Epidermal melanocyte (primary cell): Measurements from ENCODE around the gene TTC39C.

Source experiments
- DNase-seq: peaks from one replicate; pipeline ENCODE4 v3.0.0; 2011; ENCODE audit warnings: low spot score; ENCODE audit not compliant: insufficient read length

TTC39C gene

DNA sequence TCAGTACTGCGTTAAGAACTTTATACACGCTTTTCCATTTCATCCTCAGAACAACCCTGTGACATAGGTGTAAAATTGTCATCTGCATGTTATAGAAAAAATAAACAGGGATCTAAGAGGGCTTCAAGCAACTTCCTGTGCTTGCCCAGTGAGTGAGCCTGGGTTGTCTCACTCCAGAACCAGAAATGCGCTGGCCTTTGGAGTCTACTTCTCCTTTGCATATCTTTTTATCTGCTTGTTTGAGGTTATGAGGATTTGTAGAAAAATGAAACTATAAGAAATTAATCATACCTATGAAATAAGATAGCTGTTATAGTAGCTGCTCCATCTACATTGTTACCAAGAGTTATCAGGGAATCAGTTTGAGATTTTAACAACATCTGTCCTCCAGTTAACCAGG is 69.0 kb downstream of the TTC39C start:
- no peak for DNase-seq

DNA sequence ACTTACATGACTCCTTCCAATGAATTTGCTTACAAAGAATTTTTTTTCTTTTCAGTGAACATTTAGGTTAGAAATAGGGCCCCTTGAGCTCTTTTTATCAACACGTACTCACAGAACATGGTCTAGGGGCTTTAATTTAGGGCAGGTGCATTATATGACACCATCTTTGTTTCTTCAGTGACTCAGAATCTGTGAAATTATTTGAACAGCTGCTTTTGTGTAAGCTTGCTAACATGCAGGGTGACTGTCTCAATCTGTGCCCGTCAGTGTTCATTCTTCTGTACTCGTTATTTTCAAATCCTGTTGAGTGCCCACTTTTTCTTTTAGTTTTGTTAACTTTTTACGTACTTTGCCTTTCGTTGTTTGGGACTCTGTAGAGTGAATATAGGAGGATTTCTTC is 71.5 kb downstream of the TTC39C start:
- no peak for DNase-seq

- DNase-seq = no peak
These were observed 74.5 kb downstream of the TTC39C start for GRCh38 chr18:24089076-24089475.

DNA sequence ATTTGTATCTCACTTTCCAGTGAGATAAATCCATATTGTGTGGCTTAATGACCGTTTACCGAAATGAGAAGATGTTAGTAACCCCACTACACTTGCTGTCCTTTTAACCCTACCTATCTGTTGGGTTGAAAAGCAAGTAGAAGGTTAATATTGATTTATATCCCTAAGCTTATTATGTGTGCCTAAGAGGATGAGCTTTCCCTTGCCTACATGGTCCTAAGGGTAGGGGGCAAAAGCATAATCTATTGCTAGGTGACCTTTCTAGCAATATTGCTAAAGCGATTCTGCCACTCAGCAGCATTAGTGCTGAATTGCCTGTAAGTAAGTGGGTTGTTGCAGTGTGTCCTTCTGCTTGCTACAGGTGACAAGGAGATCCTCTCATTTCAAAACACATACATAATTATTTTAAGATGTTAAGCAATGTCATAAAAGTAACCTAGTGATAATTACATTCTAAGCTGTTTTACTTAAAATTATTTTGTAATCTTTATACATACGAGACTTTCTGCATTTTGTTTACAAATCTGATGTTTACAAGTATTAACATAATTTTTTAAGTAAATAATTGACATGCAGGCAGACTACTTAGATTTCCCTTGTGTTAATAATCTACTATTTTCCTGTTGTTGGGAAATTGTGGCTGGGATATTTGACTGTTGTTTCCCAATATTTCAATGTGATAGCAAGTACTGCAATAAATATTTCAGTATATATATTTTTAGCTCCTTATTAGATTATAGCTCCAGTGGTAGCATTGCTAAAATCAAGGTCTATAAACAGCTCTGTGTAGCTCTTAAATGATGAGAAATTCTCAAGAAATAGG is 75.2 kb downstream of the TTC39C start:
- DNase-seq = no peak

DNA sequence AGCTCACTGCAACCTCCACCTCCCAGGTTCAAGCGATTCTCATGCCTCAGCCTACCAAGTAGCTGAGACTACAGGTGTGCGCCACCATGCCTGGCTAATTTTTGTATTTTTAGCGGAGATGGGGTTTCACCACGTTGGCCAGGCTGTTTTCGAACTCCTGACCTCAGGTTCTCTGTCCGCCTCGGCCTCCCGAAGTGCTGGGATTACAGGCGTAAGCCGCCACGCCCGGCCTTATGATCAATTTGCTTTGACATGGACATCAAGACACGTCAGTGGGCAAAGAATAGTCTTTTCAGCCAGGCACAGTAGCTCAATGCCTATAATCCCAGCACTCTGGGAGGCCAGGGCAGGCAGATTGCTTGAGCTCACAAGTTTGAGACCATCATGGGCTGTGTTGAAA is 76.3 kb downstream of the TTC39C start:
- no peak for DNase-seq

DNA sequence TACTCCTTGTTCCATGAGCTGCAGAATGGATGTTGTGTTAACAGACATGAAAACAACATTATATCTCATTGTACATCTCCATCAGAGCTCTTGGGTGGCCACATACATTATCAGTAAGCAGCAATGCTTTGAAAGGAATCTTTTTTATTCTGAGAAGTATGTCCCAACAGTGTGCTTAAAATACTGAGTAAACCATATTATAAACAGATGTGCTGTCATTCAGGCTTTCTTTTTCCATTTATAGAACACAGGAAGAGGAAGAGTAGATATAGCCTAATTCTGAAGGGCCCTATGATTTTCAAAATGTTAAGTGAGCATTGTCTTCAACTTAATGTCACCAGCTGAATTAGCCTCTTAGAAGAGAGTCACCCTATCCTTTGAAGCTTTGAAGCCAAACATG is 80.0 kb downstream of the TTC39C start:
- DNase-seq = no peak

DNA sequence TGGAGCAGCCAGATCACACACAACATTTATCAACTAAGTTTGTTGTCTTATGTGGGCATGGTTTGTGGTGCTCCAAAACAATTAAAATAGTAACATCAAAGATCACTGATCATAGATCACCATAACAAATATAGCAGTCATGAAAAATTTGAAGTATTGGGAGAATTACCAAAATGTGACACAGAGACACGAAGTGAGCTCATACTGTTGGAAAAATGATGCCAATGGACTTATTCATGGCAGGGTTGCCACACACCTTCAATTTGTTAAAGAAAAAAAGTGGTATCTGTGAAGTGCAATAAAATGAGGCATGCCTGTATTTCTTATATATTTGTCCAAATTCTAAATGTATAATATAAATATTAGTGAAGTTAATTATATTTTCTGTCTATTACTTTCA is 81.4 kb downstream of the TTC39C start:
- DNase-seq = no peak

DNA sequence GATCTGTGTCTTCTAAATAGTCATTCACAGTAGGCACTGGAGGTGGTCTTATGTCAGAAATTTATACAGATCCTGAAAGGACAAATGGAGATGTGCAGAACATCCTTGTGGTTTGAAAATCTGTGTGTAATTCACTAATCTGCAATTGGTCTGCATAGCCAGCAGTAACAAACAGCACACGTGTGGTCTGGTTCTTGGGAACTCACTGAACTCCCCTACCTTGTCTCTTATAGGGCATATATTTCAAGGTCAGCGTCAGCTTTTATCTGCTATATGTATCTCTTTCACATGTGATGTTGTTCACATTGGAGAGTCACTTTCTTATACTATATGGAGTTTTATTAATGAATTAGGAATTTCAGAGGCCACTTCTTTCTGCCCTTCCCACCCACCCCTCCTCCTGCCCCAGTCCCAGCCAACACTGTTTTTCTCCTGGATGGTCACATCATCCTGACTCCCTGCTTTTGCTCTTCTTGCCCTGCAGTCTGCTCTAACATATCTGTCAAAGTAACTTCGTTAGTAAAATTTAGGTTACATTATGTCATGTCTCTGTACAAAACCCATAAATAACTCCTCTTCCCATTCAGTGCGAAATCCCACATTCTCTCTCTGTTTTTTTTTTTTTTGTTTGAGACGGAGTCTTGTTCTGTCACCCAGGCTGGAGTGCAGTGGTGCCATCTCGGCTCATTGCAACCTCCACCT is 88.9 kb downstream of the TTC39C start:
- DNase-seq = no peak

- DNase-seq = no peak
These were observed 89.9 kb downstream of the TTC39C start for GRCh38 chr18:24104486-24104885.

DNA sequence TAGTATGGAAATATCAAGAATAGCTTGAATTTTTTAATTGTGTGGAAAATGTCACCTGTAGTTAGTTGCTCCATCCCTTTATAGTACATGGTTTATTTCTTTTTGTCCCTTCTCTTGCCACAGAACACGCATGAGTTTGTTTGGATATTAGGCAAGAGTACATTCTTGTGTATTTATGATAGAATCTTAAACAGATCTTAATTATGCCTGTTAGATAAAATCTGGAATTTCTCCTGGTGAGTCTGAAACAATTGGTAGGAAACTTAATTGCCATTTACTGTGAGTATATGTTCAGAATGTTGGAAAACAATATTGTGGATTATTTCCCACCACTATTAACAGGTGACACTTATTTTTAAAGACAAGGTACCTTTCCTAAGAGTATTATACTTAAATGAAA is 94.1 kb downstream of the TTC39C start:
- no peak for DNase-seq

GRCh38 chr18:24111936-24112335 is 97.4 kb downstream of the TTC39C start:
- no peak for DNase-seq

DNA sequence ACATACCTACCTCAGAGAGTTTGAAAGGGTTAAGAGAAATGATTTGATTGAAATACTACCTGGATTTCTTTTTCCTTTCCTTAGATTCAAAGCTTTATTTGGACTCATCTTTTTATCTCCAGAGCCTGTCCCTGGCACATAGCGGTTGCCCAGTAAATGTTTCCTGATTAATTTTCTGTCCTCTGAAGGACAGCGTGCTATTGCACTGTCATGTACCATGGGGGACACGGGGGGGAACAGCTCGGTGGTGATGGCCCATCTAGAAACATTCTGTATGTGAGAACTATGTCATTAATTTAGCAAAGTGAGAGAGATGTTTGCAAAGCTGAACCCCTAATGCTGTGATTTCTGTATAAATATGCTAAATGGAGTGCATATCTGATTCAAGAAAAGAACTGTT is 97.9 kb downstream of the TTC39C start:
- no peak for DNase-seq

DNA sequence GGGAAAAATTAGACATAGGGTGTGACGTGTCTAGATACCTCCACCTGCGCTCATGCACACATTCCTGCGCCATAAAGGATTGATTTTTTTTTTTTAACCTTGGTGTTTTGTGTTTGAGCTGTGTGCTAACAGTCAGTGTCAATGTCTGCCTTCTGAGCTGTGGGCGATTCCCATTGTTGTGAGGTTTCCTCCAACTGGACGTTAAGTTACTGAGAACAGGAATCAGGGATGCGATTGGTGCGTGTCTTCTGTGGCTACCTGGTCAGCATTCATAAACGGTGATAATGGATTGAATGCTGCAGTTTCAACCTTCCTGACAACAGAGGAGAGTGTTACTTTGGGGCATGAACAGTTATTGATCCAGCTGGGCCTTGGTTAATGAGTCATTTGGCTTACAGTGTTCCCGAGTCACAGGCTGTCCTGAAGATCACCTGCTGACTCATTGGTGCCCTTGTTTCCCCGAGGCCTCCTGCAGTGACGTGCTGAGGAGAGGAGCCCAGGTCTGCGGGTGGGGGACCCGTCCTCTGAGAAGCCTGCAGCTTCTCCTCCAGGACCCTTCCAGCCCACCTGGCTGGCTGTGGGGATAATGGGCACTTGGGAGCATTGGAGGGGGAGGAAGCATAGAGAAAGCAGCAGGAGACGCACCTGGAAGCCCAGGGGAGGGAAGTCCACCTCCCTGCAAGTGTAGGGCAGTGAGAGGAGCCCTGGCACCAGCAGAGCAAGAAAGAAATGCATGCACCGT is 98.5 kb downstream of the TTC39C start:
- DNase-seq = no peak

DNA sequence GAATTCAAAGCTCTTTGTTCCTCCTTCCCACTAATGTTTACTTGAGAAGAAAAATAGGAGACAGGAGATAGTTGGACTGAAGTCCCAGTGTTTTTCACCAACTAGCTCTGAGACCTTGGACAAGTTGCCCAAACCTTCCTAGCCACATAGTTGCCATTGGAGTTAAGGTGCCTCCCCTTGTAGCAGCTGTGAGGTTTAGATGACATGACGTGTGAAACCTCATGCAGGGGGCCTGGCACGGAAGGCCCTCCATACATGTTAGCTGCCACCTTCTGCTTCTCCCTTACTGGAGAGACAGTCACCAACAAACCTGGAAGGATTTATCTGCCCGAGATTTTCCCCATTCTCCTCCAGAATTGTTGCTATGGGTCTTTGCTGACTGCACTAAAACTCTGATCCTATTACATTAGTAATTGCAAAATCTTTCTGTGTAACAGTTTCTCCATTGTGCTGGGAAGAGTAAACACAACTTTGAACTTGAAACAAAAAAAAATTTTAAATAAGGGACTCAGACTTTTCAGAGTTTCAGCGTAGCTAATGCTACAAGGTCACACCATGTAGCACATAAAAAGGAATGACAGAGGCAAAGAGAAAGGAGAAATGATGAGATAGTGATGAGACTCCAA is 100.5 kb downstream of the TTC39C start:
- DNase-seq = no peak

- no peak for DNase-seq
These were observed 101.1 kb downstream of the TTC39C start for GRCh38 chr18:24115628-24116027.

GRCh38 chr18:24118750-24119577 is 104.4 kb downstream of the TTC39C start:
- no peak for DNase-seq

- DNase-seq = no peak
These were observed 106.1 kb downstream of the TTC39C start for GRCh38 chr18:24120676-24121075.

GRCh38 chr18:24121625-24122024 is 107.1 kb downstream of the TTC39C start:
- DNase-seq = no peak

DNA sequence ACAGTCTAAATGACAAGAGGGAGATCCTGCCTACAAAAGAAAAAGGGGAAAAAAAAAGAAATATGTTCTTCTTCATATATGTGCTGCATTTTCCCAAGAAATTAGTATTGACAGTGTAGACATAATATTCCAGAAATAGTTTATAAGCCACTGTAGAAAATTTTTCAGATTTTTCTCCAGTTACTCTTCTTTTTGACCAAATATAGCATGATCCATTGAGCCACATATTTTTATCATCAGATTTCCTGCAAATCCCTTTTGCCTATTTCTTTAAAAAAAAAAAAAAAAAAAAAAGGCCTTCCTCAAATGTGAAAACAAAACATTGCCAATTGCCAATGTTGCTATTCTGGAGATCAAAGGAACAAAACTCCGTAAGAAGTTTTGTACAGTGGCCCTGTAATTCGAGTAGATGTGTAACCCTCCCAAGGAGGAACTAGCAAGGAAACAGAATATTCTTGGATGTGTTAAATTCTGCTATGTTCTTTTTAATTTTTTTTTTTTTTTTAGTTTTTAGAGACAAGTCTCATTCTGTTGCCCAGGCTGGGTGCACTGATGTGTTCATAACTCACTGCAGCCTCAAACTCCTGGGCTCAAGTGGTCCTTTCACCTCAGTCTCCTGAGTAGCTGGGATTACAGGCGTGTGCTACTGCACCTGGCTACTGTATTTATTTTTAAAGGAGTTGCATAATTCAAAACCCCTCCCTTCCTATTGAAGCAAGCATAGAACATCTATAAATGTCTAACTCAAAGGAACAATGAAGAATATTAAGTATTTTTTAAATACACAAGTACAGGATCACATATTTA is 111.8 kb downstream of the TTC39C start:
- no peak for DNase-seq

DNA sequence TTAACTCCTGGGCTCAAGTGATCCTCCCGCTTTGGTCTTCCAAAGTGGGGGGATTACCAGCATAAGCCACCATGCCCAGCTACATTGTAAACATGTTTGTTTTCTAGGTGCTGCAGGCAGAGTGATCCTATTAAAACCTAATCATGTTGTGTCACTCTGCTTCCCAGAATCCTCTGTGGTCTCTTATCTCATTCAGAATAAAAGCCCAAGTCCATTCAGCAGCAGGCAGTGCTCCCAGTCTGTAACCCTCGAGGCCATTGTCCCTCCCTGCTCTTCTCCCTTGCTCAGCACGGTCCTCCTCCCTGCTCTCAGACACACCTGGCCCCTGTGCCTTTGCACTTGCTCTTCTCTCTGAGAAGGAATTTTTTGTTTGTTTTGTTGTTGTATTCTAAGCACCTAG is 113.2 kb downstream of the TTC39C start:
- no peak for DNase-seq
